DOHH2 (cell line): ENCODE measurements around the gene SNX1.

Source experiments
- H3F3A ChIP-seq: fragments of 200-600 bp; sonication (generic), shearing (Covaris generic); 2 replicates; pipeline ENCODE4 v1.6.0; 2016; ENCODE audit warnings: antibody characterized with exemption, mild to moderate bottlenecking; ENCODE audit not compliant: control insufficient read depth, insufficient read depth
- H3K27ac ChIP-seq: fragments of 200-600 bp; sonication (generic); 2 replicates; pipeline ENCODE4 v1.5.1; 2014; ENCODE audit warnings: low read depth, mild to moderate bottlenecking, low read length, moderate library complexity
- H3K27me3 ChIP-seq: fragments of 200-600 bp; sonication (generic); 2 replicates; pipeline ENCODE4 v1.6.1; 2014; ENCODE audit warnings: mild to moderate bottlenecking, low read length, mixed read lengths; ENCODE audit not compliant: control insufficient read depth
- H3K36me3 ChIP-seq: fragments of 200-600 bp; sonication (generic); 2 replicates; pipeline ENCODE4 v1.6.1; 2014; ENCODE audit warnings: mild to moderate bottlenecking, low read length, moderate library complexity, mixed read lengths; ENCODE audit not compliant: control insufficient read depth
- H3K4me1 ChIP-seq: fragments of 200-600 bp; sonication (generic); 2 replicates; pipeline ENCODE4 v1.6.1; 2014; ENCODE audit warnings: mild to moderate bottlenecking, low read length, mixed read lengths; ENCODE audit not compliant: control insufficient read depth
- H3K4me2 ChIP-seq: fragments of 200-600 bp; sonication (generic); 2 replicates; pipeline ENCODE4 v1.6.0; 2014; ENCODE audit warnings: mild to moderate bottlenecking, low read length, moderate library complexity
- H3K4me3 ChIP-seq: fragments of 200-600 bp; sonication (generic); 2 replicates; pipeline ENCODE4 v1.5.1; 2014; ENCODE audit warnings: mild to moderate bottlenecking, low read length, mixed read lengths
- H3K79me2 ChIP-seq: fragments of 200-600 bp; sonication (generic); 2 replicates; pipeline ENCODE4 v1.6.1; 2014; ENCODE audit warnings: mild to moderate bottlenecking, low read length, mixed read lengths; ENCODE audit not compliant: control insufficient read depth
- H3K9me2 ChIP-seq: fragments of 200-600 bp; sonication (generic); replicated peaks from 2 replicates; pipeline ENCODE4 v1.6.1; 2014; ENCODE audit warnings: mild to moderate bottlenecking, low read length, mixed read lengths; ENCODE audit not compliant: control insufficient read depth
- H3K9me3 ChIP-seq: fragments of 200-600 bp; sonication (generic); 2 replicates; pipeline ENCODE4 v1.6.1; 2014; ENCODE audit warnings: antibody characterized with exemption, low read length, mixed read lengths; ENCODE audit not compliant: control insufficient read depth, insufficient read depth
- H4K20me1 ChIP-seq: fragments of 200-600 bp; sonication (generic); 2 replicates; pipeline ENCODE4 v1.6.0; 2014; ENCODE audit warnings: low read depth, mild to moderate bottlenecking, antibody characterized with exemption, low read length, moderate library complexity; ENCODE audit not compliant: control insufficient read depth, insufficient read depth
- CTCF ChIP-seq: fragments of 200-600 bp; sonication (generic); IDR thresholded peaks from one replicate; pipeline ENCODE4 v1.5.1; 2014; ENCODE audit warnings: antibody characterized with exemption, mild to moderate bottlenecking, low read depth, low read length; ENCODE audit not compliant: poor library complexity, severe bottlenecking
- EZH2phosphoT487 ChIP-seq: fragments of 200-600 bp; sonication (generic); IDR thresholded peaks from 2 replicates; pipeline ENCODE4 v1.6.1; 2017; ENCODE audit warnings: borderline replicate concordance, mild to moderate bottlenecking, antibody characterized with exemption, low read length, moderate library complexity, mixed read lengths

SNX1 gene

GRCh38 chr15:64096668-64097384 lies 1.0 kb downstream of the SNX1 start:
- H3K27ac ChIP-seq, result no peak overlapping the region

GRCh38 chr15:64099379-64099778 lies 3.6 kb downstream of the SNX1 start:
- Histone ChIP-seq H3K79me2 (peaks cover 98% of the 10 kb centered on the region), H3K36me3 (peaks cover 13% of the 10 kb centered on the region), H3K4me1 (peaks cover 49% of the 10 kb centered on the region), H4K20me1 (peaks cover 19% of the 10 kb centered on the region), H3K27ac (no peak overlapping the region), H3K9me3 (no peaks in the 10 kb centered on the region), H3F3A (peaks cover 8% of the 10 kb centered on the region; the same call in 1 of the 2 replicates), H3K9me2 (no peaks in the 10 kb centered on the region), H3K27me3 (no peaks in the 10 kb centered on the region), H3K4me2 (no peak overlapping the region), H3K4me3 (no peak overlapping the region)
- TF ChIP-seq CTCF (no peak), EZH2phosphoT487 (no peak)

More at GRCh38 chr15:64096668-64097384, 1.0 kb downstream of the SNX1 start:
- H3K36me3 ChIP-seq, result peaks cover 21% of the 10 kb centered on the region
- peak overlapping the region; percentile 83 for H3K4me3 ChIP-seq
- TF ChIP-seq EZH2phosphoT487 (no peak), CTCF (no peak)
- H3K4me2 ChIP-seq, result peak overlapping the region; percentile 87
- H4K20me1 ChIP-seq, result peaks cover 11% of the 10 kb centered on the region
- no peaks in the 10 kb centered on the region for H3K9me3 ChIP-seq
- peaks cover 59% of the 10 kb centered on the region for H3K4me1 ChIP-seq
- H3K9me2 ChIP-seq, result no peaks in the 10 kb centered on the region
- peaks cover 95% of the 10 kb centered on the region for H3K79me2 ChIP-seq
- H3K27me3 ChIP-seq, result no peaks in the 10 kb centered on the region
- H3F3A ChIP-seq, result peaks cover 8% of the 10 kb centered on the region; the same call in 1 of the 2 replicates

GRCh38 chr15:64100958-64101357 lies 5.2 kb downstream of the SNX1 start:
- Histone ChIP-seq H4K20me1 (peaks cover 19% of the 10 kb centered on the region), H3K27me3 (no peaks in the 10 kb centered on the region), H3K9me3 (no peaks in the 10 kb centered on the region), H3K27ac (no peak overlapping the region), H3K79me2 (peaks cover 99% of the 10 kb centered on the region), H3K9me2 (no peaks in the 10 kb centered on the region), H3K4me2 (no peak overlapping the region), H3F3A (0 out of 2 replicates have a peak, but pooled peaks cover 2% of the 10 kb centered on the region), H3K4me1 (peaks cover 36% of the 10 kb centered on the region), H3K4me3 (no peak overlapping the region), H3K36me3 (peaks cover 13% of the 10 kb centered on the region)
- TF ChIP-seq EZH2phosphoT487 (no peak), CTCF (no peak)
